ENCODE measurements around the gene FLRT1. TPM values are rescaled to one million over a fixed set of nuclear protein-coding genes. Genes with fewer than 3 reads are reported as not detected.

The FLRT1 gene
- total RNA-seq, 6 donors from 2014 or later, result 0.09 to 0.30 (median 0.15) TPM; not detected in 3

DNA sequence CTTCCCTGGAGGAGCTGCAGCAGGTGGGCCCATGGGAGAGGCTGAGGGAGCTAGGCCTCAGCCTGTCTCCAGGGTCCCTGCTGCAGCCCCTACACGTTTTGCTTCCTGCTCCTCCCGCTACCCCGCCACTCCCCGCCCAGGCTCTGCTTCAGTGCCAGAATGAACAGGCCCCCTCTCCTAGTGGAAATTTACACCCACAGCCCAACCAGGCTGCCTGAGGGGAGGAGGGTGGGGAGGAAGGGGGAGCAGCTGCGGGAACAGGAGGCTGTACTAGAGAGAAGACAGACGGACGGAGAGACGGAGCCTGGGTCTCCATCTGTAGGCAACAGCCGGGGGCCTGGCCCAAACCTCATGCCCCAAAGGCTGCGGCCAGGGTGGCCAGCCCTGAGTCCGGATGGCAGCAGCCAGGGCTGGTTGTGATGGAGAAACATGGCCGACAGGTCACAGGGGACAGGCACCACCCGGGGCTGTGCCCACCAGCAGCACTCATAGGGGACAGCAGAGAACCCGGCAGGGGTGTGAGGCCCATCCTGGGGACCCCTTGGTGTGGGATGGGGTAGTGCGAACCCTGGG lies 20.6 kb downstream of the FLRT1 start:
- peak in 1 of 2 donors; percentile 65 for DNase-seq
- Histone ChIP-seq H3K9me3 (no peaks in the 10 kb centered on the region), H3K27me3 (peaks cover 0 to 9% (median 4%) of the 10 kb centered on the region in 4 donors), H3K4me3 (no peak overlapping the region), H3K36me3 (no peaks in the 10 kb centered on the region), H3K4me1 (peaks cover 4 to 12% (median 8%) of the 10 kb centered on the region in 4 donors), H3K27ac (no peak overlapping the region)
- TF ChIP-seq POLR2AphosphoS5 (IDR thresholded peaks at IDR 0.05), result no peak
- TF ChIP-seq POLR2A (IDR thresholded peaks at IDR 0.05), result no peak
- TF ChIP-seq, protein P1, sequence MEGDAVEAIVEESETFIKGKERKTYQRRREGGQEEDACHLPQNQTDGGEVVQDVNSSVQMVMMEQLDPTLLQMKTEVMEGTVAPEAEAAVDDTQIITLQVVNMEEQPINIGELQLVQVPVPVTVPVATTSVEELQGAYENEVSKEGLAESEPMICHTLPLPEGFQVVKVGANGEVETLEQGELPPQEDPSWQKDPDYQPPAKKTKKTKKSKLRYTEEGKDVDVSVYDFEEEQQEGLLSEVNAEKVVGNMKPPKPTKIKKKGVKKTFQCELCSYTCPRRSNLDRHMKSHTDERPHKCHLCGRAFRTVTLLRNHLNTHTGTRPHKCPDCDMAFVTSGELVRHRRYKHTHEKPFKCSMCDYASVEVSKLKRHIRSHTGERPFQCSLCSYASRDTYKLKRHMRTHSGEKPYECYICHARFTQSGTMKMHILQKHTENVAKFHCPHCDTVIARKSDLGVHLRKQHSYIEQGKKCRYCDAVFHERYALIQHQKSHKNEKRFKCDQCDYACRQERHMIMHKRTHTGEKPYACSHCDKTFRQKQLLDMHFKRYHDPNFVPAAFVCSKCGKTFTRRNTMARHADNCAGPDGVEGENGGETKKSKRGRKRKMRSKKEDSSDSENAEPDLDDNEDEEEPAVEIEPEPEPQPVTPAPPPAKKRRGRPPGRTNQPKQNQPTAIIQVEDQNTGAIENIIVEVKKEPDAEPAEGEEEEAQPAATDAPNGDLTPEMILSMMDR (IDR thresholded peaks at IDR 0.05), result no peak
- no peak for TF ChIP-seq EP300 (IDR thresholded peaks at IDR 0.05)
- no peak for ATAC-seq (ENCODE audit: low FRiP score in 2 of 2)
- 73 to 85% methylated on average over 9 to 13 of the region's 15 CpGs for WGBS, 2 donors

DNA sequence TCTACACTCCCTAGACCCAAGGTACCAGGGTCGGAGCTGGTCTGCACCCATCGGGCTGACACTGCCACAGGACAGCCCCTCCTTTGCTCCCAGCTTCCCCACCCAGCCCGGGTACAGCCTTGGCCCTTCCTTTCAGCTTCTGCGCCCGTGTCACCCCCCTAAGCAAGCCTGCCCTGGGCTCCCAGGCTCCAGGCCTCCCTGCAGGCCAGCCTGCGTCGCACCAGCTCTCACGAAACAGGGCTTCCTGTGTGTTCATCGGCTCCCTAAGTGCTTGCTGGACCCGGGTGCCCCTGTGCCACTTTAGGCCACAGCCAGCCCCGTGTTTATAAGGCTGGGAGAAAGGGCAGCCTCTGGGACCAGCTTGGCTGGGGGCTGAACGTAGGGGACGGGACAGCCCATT lies 21.1 kb downstream of the FLRT1 start:
- peak in 1 of 2 donors; percentile 64 for DNase-seq
- ATAC-seq (ENCODE audit: low FRiP score in 2 of 2), result no peak
- no peak for TF ChIP-seq EP300 (IDR thresholded peaks at IDR 0.05)
- Histone ChIP-seq H3K27ac (no peak overlapping the region), H3K27me3 (peaks cover 0 to 10% (median 4%) of the 10 kb centered on the region in 4 donors), H3K36me3 (no peaks in the 10 kb centered on the region), H3K4me3 (no peak overlapping the region), H3K9me3 (no peaks in the 10 kb centered on the region), H3K4me1 (peaks cover 6 to 14% (median 10%) of the 10 kb centered on the region in 4 donors)
- WGBS, 2 donors, result 92 to 93% methylated on average over 5 to 11 of the region's 13 CpGs

DNA sequence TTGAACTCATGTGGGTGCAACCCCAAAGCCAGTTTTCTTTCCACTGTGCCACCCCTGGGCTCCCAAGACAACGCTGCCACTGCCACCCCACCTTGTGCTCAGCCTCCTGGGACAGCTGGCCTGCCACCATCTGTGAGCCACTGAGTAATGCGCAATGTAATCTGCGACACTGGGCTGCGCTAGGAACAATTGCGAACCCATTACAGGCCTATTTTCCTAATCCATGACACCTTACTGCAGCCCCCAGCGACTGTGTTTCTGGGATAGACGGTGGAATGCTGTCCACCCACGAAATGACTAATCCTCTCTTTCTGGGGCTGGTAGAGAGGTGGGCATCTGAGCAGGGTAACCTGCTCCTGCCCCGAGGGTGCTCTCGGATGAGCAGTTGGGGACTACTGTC lies 22.2 kb downstream of the FLRT1 start:
- DNase-seq (no peak), ATAC-seq (ENCODE audit: low FRiP score in 2 of 2) (no peak)
- TF ChIP-seq, protein P1 (IDR thresholded peaks at IDR 0.05), result no peak
- TF ChIP-seq POLR2A (IDR thresholded peaks at IDR 0.05) (no peak), EP300 (IDR thresholded peaks at IDR 0.05) (no peak), POLR2AphosphoS5 (IDR thresholded peaks at IDR 0.05) (no peak)
- Histone ChIP-seq H3K27ac (no peak overlapping the region), H3K4me1 (peaks cover 6 to 14% (median 10%) of the 10 kb centered on the region in 4 donors), H3K9me3 (no peaks in the 10 kb centered on the region), H3K4me3 (no peak overlapping the region), H3K36me3 (no peaks in the 10 kb centered on the region), H3K27me3 (peaks cover 0 to 10% (median 4%) of the 10 kb centered on the region in 4 donors)
- WGBS, 2 donors, result 93 to 97% methylated on average over 10 of the region's 10 CpGs

DNA sequence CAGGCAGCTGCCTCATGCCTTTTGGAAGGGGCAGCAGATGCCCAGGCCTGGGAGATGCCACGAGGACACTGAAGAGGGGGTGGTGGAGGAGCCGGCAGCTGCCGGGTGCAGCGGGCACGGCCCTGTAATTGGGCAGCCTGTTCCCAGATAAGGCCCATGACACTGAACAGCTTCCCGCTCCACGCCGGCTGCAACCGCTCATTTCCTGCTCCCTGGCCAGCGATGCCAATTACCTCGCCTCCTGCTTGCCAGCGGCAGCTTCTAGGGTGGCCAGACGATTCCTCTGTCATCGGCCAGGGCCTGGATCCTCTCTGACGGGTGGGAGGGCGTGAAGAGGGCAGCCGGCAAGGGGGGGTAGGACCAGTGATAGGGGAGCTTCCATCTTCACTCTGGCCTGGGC lies 22.8 kb downstream of the FLRT1 start:
- H3K27me3 ChIP-seq, result peaks cover 0 to 10% (median 4%) of the 10 kb centered on the region in 4 donors
- H3K4me1 ChIP-seq, result peaks cover 6 to 14% (median 10%) of the 10 kb centered on the region in 4 donors
- no peak for TF ChIP-seq EP300 (IDR thresholded peaks at IDR 0.05)
- no peak for TF ChIP-seq POLR2A (IDR thresholded peaks at IDR 0.05)
- 90 to 93% methylated on average over 14 to 17 of the region's 17 CpGs for WGBS, 2 donors
- H3K9me3 ChIP-seq, result no peaks in the 10 kb centered on the region
- H3K36me3 ChIP-seq, result no peaks in the 10 kb centered on the region
- no peak overlapping the region for H3K27ac ChIP-seq
- DNase-seq (peak in 1 of 2 donors; percentile 75), ATAC-seq (ENCODE audit: low FRiP score in 2 of 2) (no peak)
- no peak overlapping the region for H3K4me3 ChIP-seq

DNA sequence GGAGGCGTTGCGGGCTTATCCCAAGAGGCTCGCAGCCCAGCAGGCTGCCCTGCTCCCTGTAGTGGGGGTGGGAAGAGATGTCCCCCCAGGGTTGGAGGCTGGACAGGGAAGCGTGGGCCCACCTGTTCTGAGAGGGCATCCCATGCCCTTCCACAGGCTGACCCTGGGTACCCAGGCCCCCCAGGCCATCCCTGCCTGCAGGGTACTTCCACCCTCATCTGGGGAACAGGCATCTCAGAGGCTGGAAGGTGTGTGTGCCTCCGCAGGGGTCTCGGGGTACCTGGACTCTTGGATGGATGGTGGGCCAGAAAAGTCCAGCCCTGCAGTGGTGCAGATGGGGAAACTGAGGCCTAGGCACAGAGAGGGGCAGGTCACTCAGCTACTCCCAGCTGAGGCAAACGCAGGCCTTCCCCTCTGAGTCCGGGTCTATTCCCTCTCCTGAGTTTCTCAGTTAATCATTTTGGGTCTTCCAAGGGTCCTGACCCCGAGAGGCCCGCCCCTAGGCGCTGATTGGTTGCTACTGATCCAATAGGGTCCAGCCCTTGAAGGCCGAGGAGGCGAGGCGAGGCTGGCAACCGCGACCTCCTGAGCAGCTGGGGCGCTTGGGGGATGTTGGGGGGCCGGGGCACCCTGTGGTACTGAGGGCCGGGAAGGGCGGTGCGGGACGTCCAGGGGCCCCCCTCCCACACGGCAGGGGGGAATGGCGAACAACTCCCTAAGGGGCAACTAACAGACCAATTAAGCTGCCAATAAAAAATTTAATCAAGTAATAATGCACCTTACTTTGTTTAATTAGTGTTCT lies 23.8 kb downstream of the FLRT1 start:
- no peak overlapping the region for H3K4me3 ChIP-seq
- no peaks in the 10 kb centered on the region for H3K9me3 ChIP-seq
- peaks cover 6 to 14% (median 10%) of the 10 kb centered on the region in 4 donors for H3K4me1 ChIP-seq
- no peaks in the 10 kb centered on the region for H3K36me3 ChIP-seq
- ATAC-seq (ENCODE audit: low FRiP score in 2 of 2), result no peak
- 65 to 71% methylated on average over 16 to 22 of the region's 24 CpGs for WGBS, 2 donors
- TF ChIP-seq, protein P1 (IDR thresholded peaks at IDR 0.05), result no peak
- no peak for TF ChIP-seq POLR2AphosphoS5 (IDR thresholded peaks at IDR 0.05)
- no peak for TF ChIP-seq EP300 (IDR thresholded peaks at IDR 0.05)
- TF ChIP-seq POLR2A (IDR thresholded peaks at IDR 0.05), result no peak
- peak in 1 of 2 donors; percentile 63 for DNase-seq
- peaks cover 0 to 10% (median 4%) of the 10 kb centered on the region in 4 donors for H3K27me3 ChIP-seq
- no peak overlapping the region for H3K27ac ChIP-seq
